ENCODE results near the gene PDE4B. TPM values are rescaled to one million over a fixed set of nuclear protein-coding genes. Genes with fewer than 3 reads are reported as not detected.

PDE4B gene
- total RNA-seq, 2 experiments from 2014 or later, result 23.4 to 26.2 TPM

DNA sequence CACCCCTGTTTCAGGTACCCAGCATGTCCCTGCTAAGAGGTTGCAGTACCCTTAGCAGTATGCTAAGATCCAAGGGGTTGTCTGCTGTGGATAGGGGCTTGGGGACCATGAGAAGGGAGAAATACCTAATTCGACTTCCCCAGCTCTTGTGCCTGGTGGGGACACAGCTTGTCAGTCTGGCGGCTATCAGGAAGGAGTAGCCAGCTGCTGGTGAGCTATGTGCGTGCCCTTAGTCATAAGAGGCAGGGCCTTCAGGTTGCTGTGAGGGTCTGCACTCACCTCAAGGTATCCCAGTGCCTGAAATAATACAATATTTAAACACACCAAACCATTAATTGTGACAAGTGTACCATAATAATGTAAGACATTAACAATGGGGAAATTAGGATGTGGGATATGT is 536.2 kb downstream of the PDE4B start:
- CTCF ChIA-PET, result interaction anchor here (0.6 to 2.0 kb wide), 4 partner anchors 21 to 116 kb away, joined by 3 to 5 read pairs (median 4); no protein-coding TSS in a partner anchor
- no peak overlapping the region for H3K4me3 Mint-ChIP-seq
- intact Hi-C loops (cut with micrococcal nuclease), result loop anchor here (1.0 kb wide), 1 partner anchor 12 kb away; no protein-coding TSS in a partner anchor
- peaks cover 62% of the 10 kb centered on the region for H3K4me1 Mint-ChIP-seq (ENCODE audit: low read depth)
- H3K27ac Mint-ChIP-seq, result no peak overlapping the region
- H3K36me3 Mint-ChIP-seq (ENCODE audit: low read depth), result peaks cover 10% of the 10 kb centered on the region
- DNase-seq, result no peak
- H3K27me3 Mint-ChIP-seq (ENCODE audit: low read depth), result no peaks in the 10 kb centered on the region
- no peaks in the 10 kb centered on the region for H3K9me3 Mint-ChIP-seq

DNA sequence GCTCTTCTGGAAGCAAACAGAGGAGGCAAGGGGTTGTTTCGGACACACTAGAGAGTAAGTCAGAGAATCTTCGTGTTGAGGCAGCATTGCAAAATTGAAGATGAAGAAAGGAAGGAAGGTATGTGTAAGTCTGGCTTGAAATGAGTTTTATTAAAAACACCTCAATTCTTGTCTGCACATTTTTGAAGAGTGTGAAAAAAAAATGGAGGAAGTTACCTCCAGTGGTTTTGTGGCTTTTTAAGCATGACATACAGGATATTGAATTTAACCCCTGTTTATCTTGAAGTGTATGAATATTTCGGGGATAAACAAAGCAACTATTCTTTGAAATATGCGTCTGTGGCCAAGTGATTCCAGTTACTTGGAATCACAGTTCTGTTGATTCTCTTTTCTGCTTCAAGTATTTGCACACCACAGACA is 538.0 kb downstream of the PDE4B start:
- intact Hi-C loops (cut with micrococcal nuclease), result loop anchor here (1.0 to 10.0 kb wide), 10 partner anchors 29 to 1354 kb away; partner anchors contain the start of genes GADD45A, LEPR and LEPROT
- no peaks in the 10 kb centered on the region for H3K27me3 Mint-ChIP-seq (ENCODE audit: low read depth)
- peak overlapping the region; percentile 23 for H3K4me3 Mint-ChIP-seq
- H3K36me3 Mint-ChIP-seq (ENCODE audit: low read depth), result peaks cover 28% of the 10 kb centered on the region
- peak overlapping the region; percentile 85 for H3K27ac Mint-ChIP-seq
- CTCF ChIA-PET, result interaction anchor here (0.9 to 7.2 kb wide), 9 partner anchors 14 to 115 kb away, joined by 3 to 50 read pairs (median 12); no protein-coding TSS in a partner anchor
- no peaks in the 10 kb centered on the region for H3K9me3 Mint-ChIP-seq
- peaks cover 45% of the 10 kb centered on the region for H3K4me1 Mint-ChIP-seq (ENCODE audit: low read depth)
- DNase-seq, result no peak

DNA sequence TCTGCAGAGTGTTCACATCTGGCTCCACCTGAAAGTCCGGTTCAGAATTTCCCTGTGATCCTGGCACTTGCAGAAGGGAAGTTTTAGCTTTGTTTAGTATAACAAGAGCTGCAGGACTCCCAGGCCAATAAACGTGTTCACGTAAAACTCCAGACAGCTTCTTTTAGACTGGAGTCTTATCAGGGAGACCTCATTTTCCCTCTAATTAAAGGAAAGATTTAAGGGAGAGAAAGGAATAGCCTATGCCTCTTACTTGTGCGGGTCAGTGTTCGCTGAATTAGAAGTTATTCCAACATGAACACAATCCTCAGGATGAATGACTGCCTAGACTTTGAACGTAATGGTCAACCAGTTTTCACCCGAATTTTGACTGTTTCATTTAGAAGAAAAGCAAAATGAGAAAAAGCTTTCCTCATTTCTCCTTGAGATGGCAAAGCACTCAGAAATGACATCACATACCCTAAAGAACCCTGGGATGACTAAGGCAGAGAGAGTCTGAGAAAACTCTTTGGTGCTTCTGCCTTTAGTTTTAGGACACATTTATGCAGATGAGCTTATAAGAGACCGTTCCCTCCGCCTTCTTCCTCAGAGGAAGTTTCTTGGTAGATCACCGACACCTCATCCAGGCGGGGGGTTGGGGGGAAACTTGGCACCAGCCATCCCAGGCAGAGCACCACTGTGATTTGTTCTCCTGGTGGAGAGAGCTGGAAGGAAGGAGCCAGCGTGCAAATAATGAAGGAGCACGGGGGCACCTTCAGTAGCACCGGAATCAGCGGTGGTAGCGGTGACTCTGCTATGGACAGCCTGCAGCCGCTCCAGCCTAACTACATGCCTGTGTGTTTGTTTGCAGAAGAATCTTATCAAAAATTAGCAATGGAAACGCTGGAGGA is 539.2 kb downstream of the PDE4B start:
- peak overlapping the region; percentile 98 for H3K4me3 Mint-ChIP-seq
- peak overlapping the region; percentile 95 for H3K27ac Mint-ChIP-seq
- CTCF ChIA-PET, result interaction anchor here (0.6 to 7.2 kb wide), 23 partner anchors 13 to 113 kb away, joined by 3 to 50 read pairs (median 4); no protein-coding TSS in a partner anchor
- no peaks in the 10 kb centered on the region for H3K27me3 Mint-ChIP-seq (ENCODE audit: low read depth)
- H3K9me3 Mint-ChIP-seq, result no peaks in the 10 kb centered on the region
- intact Hi-C loops (cut with micrococcal nuclease), result loop anchor here (1.0 to 10.0 kb wide), 17 partner anchors 9 to 1353 kb away; partner anchors contain the start of genes GADD45A, LEPR and LEPROT
- peaks cover 42% of the 10 kb centered on the region for H3K4me1 Mint-ChIP-seq (ENCODE audit: low read depth)
- DNase-seq, result peak; percentile 76
- H3K36me3 Mint-ChIP-seq (ENCODE audit: low read depth), result peaks cover 34% of the 10 kb centered on the region

DNA sequence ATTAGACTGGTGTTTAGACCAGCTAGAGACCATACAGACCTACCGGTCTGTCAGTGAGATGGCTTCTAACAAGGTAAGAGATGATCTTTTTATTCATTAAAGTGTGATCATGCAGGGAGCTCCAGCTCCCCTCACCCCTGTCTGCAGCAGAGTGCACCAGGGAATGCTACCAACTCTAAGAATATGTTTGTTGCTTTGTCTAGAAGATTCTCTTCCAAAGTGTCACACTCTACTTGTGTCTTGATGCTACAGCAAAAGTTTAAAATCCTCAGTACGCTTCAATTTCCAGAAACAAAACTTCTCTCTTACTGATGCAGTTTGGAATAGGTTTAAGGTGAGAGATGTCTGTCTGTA is 539.8 kb downstream of the PDE4B start:
- H3K27ac Mint-ChIP-seq, result peak overlapping the region; percentile 95
- intact Hi-C loops (cut with micrococcal nuclease), result loop anchor here (1.0 to 10.0 kb wide), 17 partner anchors 9 to 1352 kb away; partner anchors contain the start of genes GADD45A, LEPR and LEPROT
- H3K4me3 Mint-ChIP-seq, result peak overlapping the region; percentile 98
- no peaks in the 10 kb centered on the region for H3K9me3 Mint-ChIP-seq
- H3K4me1 Mint-ChIP-seq (ENCODE audit: low read depth), result peaks cover 45% of the 10 kb centered on the region
- no peaks in the 10 kb centered on the region for H3K27me3 Mint-ChIP-seq (ENCODE audit: low read depth)
- no peak for DNase-seq
- CTCF ChIA-PET, result interaction anchor here (0.9 to 7.2 kb wide), 16 partner anchors 12 to 113 kb away, joined by 3 to 50 read pairs (median 6); no protein-coding TSS in a partner anchor
- peaks cover 37% of the 10 kb centered on the region for H3K36me3 Mint-ChIP-seq (ENCODE audit: low read depth)

DNA sequence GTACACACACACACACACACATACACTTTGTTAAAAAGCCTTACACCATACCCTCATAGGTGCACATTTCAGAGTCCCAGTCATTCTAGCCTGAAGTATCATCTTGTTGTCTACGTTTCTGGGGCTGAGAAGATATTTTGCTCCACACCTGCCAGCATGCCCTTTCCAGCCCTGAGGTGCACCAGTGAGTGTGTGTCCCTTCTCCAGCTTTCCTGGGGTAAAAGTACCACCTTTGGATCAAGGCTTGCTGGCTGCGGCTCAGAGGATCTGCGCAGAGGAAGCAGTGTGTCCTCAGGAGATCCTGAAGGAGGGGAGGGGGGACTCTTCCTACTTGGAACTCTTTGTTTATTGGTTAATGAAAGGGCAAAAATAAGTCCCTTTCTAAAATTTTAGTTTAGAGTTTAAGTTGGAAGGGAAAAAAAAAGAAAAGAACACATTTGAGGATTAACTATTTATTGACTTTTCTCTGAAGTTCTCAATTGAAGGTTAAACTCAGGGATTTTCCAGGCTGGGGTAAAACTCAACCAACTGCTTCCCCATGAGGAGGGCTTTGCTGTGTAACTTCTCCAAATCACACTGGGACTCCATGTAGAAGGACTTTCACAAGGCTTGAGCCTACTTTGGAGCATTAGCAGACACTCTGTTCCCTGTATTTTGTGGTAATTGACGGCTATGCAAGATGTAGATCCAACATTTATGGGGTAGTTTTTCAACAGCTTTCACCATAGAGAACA is 540.9 kb downstream of the PDE4B start:
- Mint-ChIP-seq H3K4me3 (peak overlapping the region; percentile 98), H3K4me1 (ENCODE audit: low read depth) (peaks cover 50% of the 10 kb centered on the region)

DNA sequence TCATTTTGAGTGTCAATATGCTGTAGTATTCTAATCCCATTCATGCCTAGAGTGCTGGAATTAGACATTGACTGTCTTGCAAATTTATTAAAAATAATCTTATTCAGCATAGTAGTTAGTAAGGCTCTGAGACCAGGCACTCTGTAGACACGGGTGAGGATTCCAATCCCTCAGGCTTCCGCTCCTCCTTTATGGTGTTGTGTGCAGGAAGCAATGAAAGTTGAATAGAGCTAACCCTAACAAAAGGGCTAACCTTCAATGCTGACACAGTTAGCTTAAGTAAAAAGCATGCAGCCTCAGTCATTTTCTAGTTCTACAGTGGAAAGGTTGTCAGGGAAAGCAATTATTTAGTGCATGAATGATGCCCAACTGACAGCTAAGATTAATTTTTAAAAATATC is 541.6 kb downstream of the PDE4B start:
- CTCF ChIA-PET, result interaction anchor here (0.6 to 7.2 kb wide), 5 partner anchors 10 to 62 kb away, joined by 3 to 50 read pairs (median 8); no protein-coding TSS in a partner anchor
- Mint-ChIP-seq H3K9me3 (no peaks in the 10 kb centered on the region), H3K4me1 (ENCODE audit: low read depth) (peaks cover 50% of the 10 kb centered on the region), H3K36me3 (ENCODE audit: low read depth) (peaks cover 40% of the 10 kb centered on the region), H3K27ac (peak overlapping the region; percentile 95), H3K27me3 (ENCODE audit: low read depth) (no peaks in the 10 kb centered on the region), H3K4me3 (peak overlapping the region; percentile 98)
- no peak for DNase-seq
- intact Hi-C loops (cut with micrococcal nuclease), result loop anchor here (5.0 to 10.0 kb wide), 7 partner anchors 197 to 1350 kb away; partner anchors contain the start of genes GADD45A, LEPR and LEPROT

More for the DNA sequence above, 540.9 kb downstream of the PDE4B start:
- CTCF ChIA-PET, result interaction anchor here (1.1 to 7.2 kb wide), 7 partner anchors 11 to 112 kb away, joined by 3 to 50 read pairs (median 10); no protein-coding TSS in a partner anchor
- Mint-ChIP-seq H3K36me3 (ENCODE audit: low read depth) (peaks cover 39% of the 10 kb centered on the region), H3K27ac (peak overlapping the region; percentile 95), H3K9me3 (no peaks in the 10 kb centered on the region), H3K27me3 (ENCODE audit: low read depth) (no peaks in the 10 kb centered on the region)
- intact Hi-C loops (cut with micrococcal nuclease), result loop anchor here (2.0 to 10.0 kb wide), 8 partner anchors 111 to 1351 kb away; partner anchors contain the start of genes GADD45A, LEPR and LEPROT
- peak; percentile 43 for DNase-seq

DNA sequence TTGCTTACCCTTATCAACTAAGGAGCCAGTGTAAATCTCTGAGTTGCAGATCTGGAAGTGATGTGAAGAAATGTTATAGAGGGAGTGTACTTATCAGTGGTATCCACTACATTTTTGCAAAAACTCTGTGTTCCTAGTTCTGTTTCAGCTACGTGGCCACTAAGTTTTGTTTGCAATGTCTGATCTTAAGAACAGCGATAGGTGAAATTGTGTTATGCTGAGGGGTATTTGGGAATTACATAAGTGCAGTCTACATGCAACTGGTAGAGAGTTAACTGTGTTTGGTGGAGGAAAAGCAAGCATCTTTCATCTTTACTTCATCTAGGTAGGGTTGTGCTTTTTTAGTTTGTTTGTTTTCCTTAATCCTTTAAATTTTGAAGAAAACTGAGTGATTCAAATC is 542.4 kb downstream of the PDE4B start:
- intact Hi-C loops (cut with micrococcal nuclease), result loop anchor here (5.0 to 10.0 kb wide), 4 partner anchors 1097 to 1373 kb away; partner anchors contain the start of genes GADD45A and SERBP1
- CTCF ChIA-PET, result interaction anchor here (0.7 to 7.2 kb wide), 9 partner anchors 10 to 108 kb away, joined by 3 to 50 read pairs (median 4); no protein-coding TSS in a partner anchor
- H3K27ac Mint-ChIP-seq, result peak overlapping the region; percentile 95

DNA sequence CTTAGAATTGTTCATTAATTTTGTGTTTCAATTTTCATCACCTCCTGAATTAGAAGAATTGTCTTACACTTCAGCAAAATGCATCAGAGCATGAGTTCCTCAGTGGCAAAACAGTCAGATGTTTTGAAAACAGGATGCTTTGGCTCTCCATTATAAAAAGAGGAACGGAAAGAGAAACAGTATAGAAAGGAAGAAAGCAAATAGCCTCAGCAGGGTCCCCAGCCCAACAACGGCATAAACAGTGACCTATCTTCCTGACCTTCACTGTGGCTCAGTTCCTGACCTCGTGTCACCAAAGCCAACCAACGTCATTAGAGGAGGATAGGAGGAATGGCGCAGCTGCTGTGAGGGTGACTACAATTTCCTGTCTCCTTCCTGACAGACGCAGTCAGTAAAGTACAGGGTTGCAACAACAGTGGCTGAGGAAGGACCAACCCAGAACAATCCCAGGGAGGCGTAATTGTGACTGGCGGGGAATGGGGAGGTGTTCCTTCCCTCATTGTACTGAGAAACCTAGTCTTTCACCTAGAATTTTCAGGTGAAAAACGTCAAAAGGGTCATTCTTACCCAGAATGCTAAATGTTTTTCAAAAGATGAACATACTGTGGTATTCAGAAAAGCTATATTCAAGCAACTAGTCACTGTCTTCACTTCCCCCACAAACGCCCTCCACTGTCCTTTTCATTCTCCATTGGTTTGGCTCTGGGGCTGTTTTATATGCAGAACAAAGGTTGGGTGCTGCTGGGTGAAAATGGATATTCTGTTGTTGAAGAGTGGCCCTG is 543.4 kb downstream of the PDE4B start:
- peak overlapping the region; percentile 95 for H3K27ac Mint-ChIP-seq
- no peaks in the 10 kb centered on the region for H3K9me3 Mint-ChIP-seq
- peak overlapping the region; percentile 98 for H3K4me3 Mint-ChIP-seq
- peaks cover 44% of the 10 kb centered on the region for H3K4me1 Mint-ChIP-seq (ENCODE audit: low read depth)
- H3K36me3 Mint-ChIP-seq (ENCODE audit: low read depth), result peaks cover 46% of the 10 kb centered on the region
- DNase-seq, result peak; percentile 89
- CTCF ChIA-PET, result interaction anchor here (0.6 to 7.2 kb wide), 11 partner anchors 9 to 880 kb away, joined by 3 to 50 read pairs (median 3); no protein-coding TSS in a partner anchor
- intact Hi-C loops (cut with micrococcal nuclease), result loop anchor here (1.0 to 10.0 kb wide), 13 partner anchors 10 to 1374 kb away; partner anchors contain the start of genes GADD45A and SERBP1
- H3K27me3 Mint-ChIP-seq (ENCODE audit: low read depth), result no peaks in the 10 kb centered on the region

More for the DNA sequence above, 542.4 kb downstream of the PDE4B start:
- peak overlapping the region; percentile 98 for H3K4me3 Mint-ChIP-seq
- H3K4me1 Mint-ChIP-seq (ENCODE audit: low read depth), result peaks cover 49% of the 10 kb centered on the region
- H3K9me3 Mint-ChIP-seq, result no peaks in the 10 kb centered on the region
- no peaks in the 10 kb centered on the region for H3K27me3 Mint-ChIP-seq (ENCODE audit: low read depth)
- H3K36me3 Mint-ChIP-seq (ENCODE audit: low read depth), result peaks cover 46% of the 10 kb centered on the region
- no peak for DNase-seq

DNA sequence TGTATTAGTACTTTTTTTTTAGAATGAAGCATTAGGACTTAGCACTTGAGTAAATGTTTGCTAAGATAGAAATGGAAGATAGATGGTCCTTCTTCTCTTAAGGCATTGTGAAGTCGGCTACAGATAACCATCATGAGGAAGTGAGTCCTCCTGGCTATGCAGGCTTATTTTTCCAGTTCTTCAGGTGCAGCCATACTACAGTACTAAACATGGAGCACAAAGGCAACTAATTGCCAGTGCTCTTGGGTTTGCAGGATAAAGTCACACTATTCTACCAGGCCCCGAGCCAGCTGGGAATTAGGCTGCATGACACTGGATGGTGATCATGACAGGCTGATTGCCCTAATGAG is 543.9 kb downstream of the PDE4B start:
- intact Hi-C loops (cut with micrococcal nuclease), result loop anchor here (1.0 to 10.0 kb wide), 13 partner anchors 10 to 1374 kb away; partner anchors contain the start of genes GADD45A and SERBP1
- no peaks in the 10 kb centered on the region for H3K9me3 Mint-ChIP-seq
- H3K27ac Mint-ChIP-seq, result peak overlapping the region; percentile 95
- H3K4me3 Mint-ChIP-seq, result peak overlapping the region; percentile 98
- H3K27me3 Mint-ChIP-seq (ENCODE audit: low read depth), result no peaks in the 10 kb centered on the region
- H3K4me1 Mint-ChIP-seq (ENCODE audit: low read depth), result peaks cover 46% of the 10 kb centered on the region
- no peak for DNase-seq
- CTCF ChIA-PET, result interaction anchor here (0.6 to 7.2 kb wide), 7 partner anchors 8 to 879 kb away, joined by 3 to 50 read pairs (median 3); no protein-coding TSS in a partner anchor
- H3K36me3 Mint-ChIP-seq (ENCODE audit: low read depth), result peaks cover 48% of the 10 kb centered on the region

DNA sequence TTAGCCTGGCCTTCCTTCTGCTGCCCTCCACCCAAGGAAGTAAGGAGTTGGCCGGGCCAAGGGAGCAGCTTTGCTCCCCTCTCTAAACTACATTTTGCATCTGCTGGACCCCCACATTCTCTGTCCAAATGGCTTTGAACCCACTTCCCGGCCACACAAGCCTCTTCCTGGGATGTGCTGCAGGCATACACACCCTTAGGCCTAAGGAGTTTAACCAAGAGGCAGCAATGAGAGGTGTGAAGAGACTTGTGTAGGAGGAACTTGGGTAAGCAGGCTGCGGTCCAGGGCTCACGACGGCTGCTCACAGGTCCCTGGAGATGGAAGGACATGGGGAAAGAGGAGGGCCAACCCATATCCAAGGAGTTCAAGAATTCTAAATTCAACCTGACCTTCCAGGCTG is 544.6 kb downstream of the PDE4B start:
- Mint-ChIP-seq H3K36me3 (ENCODE audit: low read depth) (peaks cover 48% of the 10 kb centered on the region), H3K27me3 (ENCODE audit: low read depth) (no peaks in the 10 kb centered on the region), H3K27ac (peak overlapping the region; percentile 95), H3K9me3 (no peaks in the 10 kb centered on the region), H3K4me3 (peak overlapping the region; percentile 98), H3K4me1 (ENCODE audit: low read depth) (peaks cover 45% of the 10 kb centered on the region)
- DNase-seq, result no peak
- intact Hi-C loops (cut with micrococcal nuclease), result loop anchor here (2.0 to 10.0 kb wide), 5 partner anchors 996 to 1375 kb away; partner anchors contain the start of genes GADD45A and SERBP1
- CTCF ChIA-PET, result interaction anchor here (0.6 to 7.2 kb wide), 6 partner anchors 7 to 109 kb away, joined by 3 to 50 read pairs (median 3); no protein-coding TSS in a partner anchor

Data from activated naive CD4-positive, alpha-beta T cell treated with anti-CD3 and anti-CD28 coated beads for 36 hours (primary cell).